ENCODE results near the gene PITPNC1.

DNA sequence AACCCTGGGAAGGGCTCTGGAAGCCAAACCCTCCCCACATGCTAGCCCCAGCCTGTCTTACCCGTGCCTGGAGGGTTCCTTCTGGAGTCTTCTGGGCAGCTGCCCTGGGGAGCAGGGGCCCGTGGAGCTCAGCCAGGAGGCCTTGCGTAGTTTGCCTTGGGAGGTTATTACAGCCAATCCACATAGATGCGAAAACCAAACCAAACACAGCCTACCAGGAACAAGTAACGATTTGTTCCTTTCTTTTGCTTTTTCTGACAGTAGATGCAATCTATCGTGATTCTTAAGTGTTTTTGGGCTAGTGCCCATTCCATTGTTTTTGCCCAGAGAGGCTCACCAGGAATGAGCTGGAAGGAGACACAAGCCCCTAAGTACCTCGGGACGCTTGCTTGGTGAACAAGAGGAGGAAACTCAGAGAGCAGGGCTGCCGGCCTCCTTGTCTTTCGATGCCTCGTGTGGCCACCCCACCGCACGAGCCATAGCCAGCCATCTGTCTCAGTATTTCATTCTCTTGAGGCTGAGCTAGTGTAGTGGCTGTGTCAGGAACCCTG is 238.0 kb downstream of the PITPNC1 start:
- TF ChIP-seq CTCF (IDR thresholded peaks at IDR 0.05) (no peak), EZH2 (IDR thresholded peaks at IDR 0.05; ENCODE audit: borderline replicate concordance, insufficient read depth, low read depth, low read length, poor library complexity, severe bottlenecking) (no peak)
